ENCODE measurements around the gene CATSPER4.

- TF ChIP-seq CTCF (IDR thresholded peaks at IDR 0.05) (no peak), POLR2A (IDR thresholded peaks at IDR 0.05) (no peak)
Observed at GRCh38 chr1:26225033-26225831, 34.8 kb downstream of the CATSPER4 start.

All from heart left ventricle (tissue), 13 donors.